Measurements from ENCODE around the gene MBNL2. TPM values are rescaled to one million over a fixed set of nuclear protein-coding genes. Genes with fewer than 3 reads are reported as not detected.
A peak's percentile ranks its signal among the peaks of the same experiment; 100 is the strongest.

MBNL2 gene
- total RNA-seq, 4 donors from 2014 or later = 92.8 to 132 (median 101) TPM

GRCh38 chr13:97237388-97237787 is 15.3 kb downstream of the MBNL2 start:
- DNase-seq (ENCODE audit: extremely low spot score) = no peak
- H3K36me3 ChIP-seq = no peaks in the 10 kb centered on the region
- H3K27ac ChIP-seq (replicated peaks in 1 of 4) = peak overlapping the region; percentile 61 to 79 (median 76)
- 77% methylated on average over 1 of the region's 1 CpG for WGBS
- TF ChIP-seq POLR2A (IDR thresholded peaks at IDR 0.05; ENCODE audit: low read depth) = no peak
- no peak for TF ChIP-seq CTCF (IDR thresholded peaks at IDR 0.05)
- no peak for TF ChIP-seq POLR2AphosphoS5 (IDR thresholded peaks at IDR 0.05)
- no peak for TF ChIP-seq EP300 (IDR thresholded peaks at IDR 0.05)
- peaks cover 89 to 100% (median 98%) of the 10 kb centered on the region in 4 donors for H3K4me1 ChIP-seq
- no peak overlapping the region for H3K4me3 ChIP-seq
- no peaks in the 10 kb centered on the region for H3K9me3 ChIP-seq
- no peaks in the 10 kb centered on the region for H3K27me3 ChIP-seq
- intact Hi-C loops (cut with DNase I) = no loop called here

- H3K4me3 ChIP-seq = no peak overlapping the region
- peaks cover 95 to 100% (median 100%) of the 10 kb centered on the region in 4 donors for H3K4me1 ChIP-seq
- DNase-seq (ENCODE audit: extremely low spot score) = no peak
- H3K27me3 ChIP-seq = no peaks in the 10 kb centered on the region
- 87% methylated on average over 5 of the region's 5 CpGs for WGBS
- no peaks in the 10 kb centered on the region for H3K9me3 ChIP-seq
- TF ChIP-seq POLR2A (IDR thresholded peaks at IDR 0.05; ENCODE audit: low read depth) (no peak), EP300 (IDR thresholded peaks at IDR 0.05) (no peak), POLR2AphosphoS5 (IDR thresholded peaks at IDR 0.05) (no peak), CTCF (IDR thresholded peaks at IDR 0.05) (no peak)
- intact Hi-C loops (cut with DNase I) = no loop called here
- H3K36me3 ChIP-seq = no peaks in the 10 kb centered on the region
- H3K27ac ChIP-seq (replicated peaks in 1 of 4) = peak overlapping the region; percentile 60 to 79 (median 76)
Measured at GRCh38 chr13:97238432-97238831, 16.3 kb downstream of the MBNL2 start.

GRCh38 chr13:97238883-97239282 is 16.8 kb downstream of the MBNL2 start:
- Histone ChIP-seq H3K4me3 (no peak overlapping the region), H3K27ac (replicated peaks in 1 of 4) (peak overlapping the region; percentile 60 to 79 (median 76)), H3K27me3 (no peaks in the 10 kb centered on the region), H3K4me1 (peaks cover 94 to 100% (median 100%) of the 10 kb centered on the region in 4 donors), H3K9me3 (no peaks in the 10 kb centered on the region), H3K36me3 (no peaks in the 10 kb centered on the region)
- 76% methylated on average over 4 of the region's 4 CpGs for WGBS
- no peak for DNase-seq (ENCODE audit: extremely low spot score)
- TF ChIP-seq POLR2AphosphoS5 (IDR thresholded peaks at IDR 0.05) (no peak), EP300 (IDR thresholded peaks at IDR 0.05) (no peak), CTCF (IDR thresholded peaks at IDR 0.05) (no peak), POLR2A (IDR thresholded peaks at IDR 0.05; ENCODE audit: low read depth) (no peak)
- intact Hi-C loops (cut with DNase I) = no loop called here

GRCh38 chr13:97239306-97239705 is 17.2 kb downstream of the MBNL2 start:
- TF ChIP-seq CTCF (IDR thresholded peaks at IDR 0.05) (no peak), POLR2A (IDR thresholded peaks at IDR 0.05; ENCODE audit: low read depth) (no peak), POLR2AphosphoS5 (IDR thresholded peaks at IDR 0.05) (no peak), EP300 (IDR thresholded peaks at IDR 0.05) (no peak)
- Histone ChIP-seq H3K27ac (replicated peaks in 1 of 4) (peak overlapping the region; percentile 75 to 79 (median 76)), H3K4me3 (no peak overlapping the region), H3K27me3 (no peaks in the 10 kb centered on the region), H3K9me3 (no peaks in the 10 kb centered on the region), H3K4me1 (peaks cover 94 to 100% (median 100%) of the 10 kb centered on the region in 4 donors), H3K36me3 (no peaks in the 10 kb centered on the region)
- 42% methylated on average over 1 of the region's 1 CpG for WGBS
- intact Hi-C loops (cut with DNase I) = no loop called here
- no peak for DNase-seq (ENCODE audit: extremely low spot score)
